Neural cell (in vitro differentiated cells): ENCODE measurements around the gene FLT3. TPM values are rescaled to one million over a fixed set of nuclear protein-coding genes. Genes with fewer than 3 reads are reported as not detected.

Source experiments
- H2AFZ ChIP-seq: fragments of 200-600, 300-800 bp; sonication (generic), shearing (Covaris generic); 2 replicates; pipeline ENCODE4 v1.6.0; 2014; ENCODE audit warnings: low read depth, mild to moderate bottlenecking, antibody characterized with exemption, low read length, moderate library complexity
- H3F3A ChIP-seq: fragments of 200-600 bp; shearing (Covaris generic); 2 replicates; pipeline ENCODE4 v1.6.1; 2016; ENCODE audit warnings: mild to moderate bottlenecking, moderate library complexity, mixed read lengths, antibody characterized with exemption, low read length; ENCODE audit not compliant: insufficient read depth, poor library complexity, severe bottlenecking
- H3K27ac ChIP-seq: fragments of 200-600, 300-800 bp; sonication (generic), shearing (Covaris generic); 2 replicates; pipeline ENCODE4 v1.5.1; 2014; ENCODE audit warnings: mild to moderate bottlenecking, low read length, moderate library complexity
- H3K27me3 ChIP-seq: fragments of 300-800, 200-600 bp; sonication (generic), shearing (Covaris generic); 2 replicates; pipeline ENCODE4 v1.6.0; 2014; ENCODE audit warnings: mild to moderate bottlenecking, low read depth, low read length, moderate library complexity; ENCODE audit not compliant: insufficient read depth
- H3K36me3 ChIP-seq: fragments of 300-800, 200-600 bp; sonication (generic), shearing (Covaris generic); 2 replicates; pipeline ENCODE4 v1.5.1; 2014; ENCODE audit warnings: mild to moderate bottlenecking, antibody characterized with exemption, low read length, moderate library complexity; ENCODE audit not compliant: insufficient read depth
- H3K4me2 ChIP-seq: fragments of 300-800, 200-600 bp; sonication (generic), shearing (Covaris generic); 2 replicates; pipeline ENCODE4 v1.6.0; 2014; ENCODE audit warnings: mild to moderate bottlenecking, low read length
- H3K4me3 ChIP-seq: fragments of 300-800, 200-600 bp; sonication (generic), shearing (Covaris generic); 2 replicates; pipeline ENCODE4 v1.5.1; 2014; ENCODE audit warnings: mild to moderate bottlenecking, low read length, moderate library complexity
- H3K79me2 ChIP-seq: fragments of 200-600 bp; shearing (Covaris generic); replicated peaks from 2 replicates; pipeline ENCODE4 v1.6.0; 2014; ENCODE audit warnings: mild to moderate bottlenecking, low read length, moderate library complexity; ENCODE audit not compliant: insufficient read depth
- H3K9ac ChIP-seq: fragments of 300-800, 200-600 bp; sonication (generic), shearing (Covaris generic); 2 replicates; pipeline ENCODE4 v1.6.1; 2016; ENCODE audit warnings: mild to moderate bottlenecking, low read length, mixed read lengths
- H3K9me2 ChIP-seq: fragments of 200-600 bp; shearing (Covaris generic); 2 replicates; pipeline ENCODE4 v1.6.1; 2016; ENCODE audit warnings: mild to moderate bottlenecking, low read length, mixed read lengths; ENCODE audit not compliant: insufficient read depth
- H3K9me3 ChIP-seq: fragments of 200-600, 300-800 bp; sonication (generic), shearing (Covaris generic); 2 replicates; pipeline ENCODE4 v1.6.1; 2016; ENCODE audit warnings: mild to moderate bottlenecking, mixed run types, low read length, moderate library complexity, mixed read lengths
- H4K20me1 ChIP-seq: fragments of 200-600 bp; shearing (Covaris generic); 2 replicates; pipeline ENCODE4 v1.6.1; 2016; ENCODE audit warnings: mild to moderate bottlenecking, mixed run types; ENCODE audit not compliant: insufficient read depth
- CTCF ChIP-seq: fragments of 450-650 bp; IDR thresholded peaks from 2 replicates; pipeline ENCODE4 v1.5.1; 2014; ENCODE audit warnings: antibody characterized with exemption, mild to moderate bottlenecking, moderate library complexity; ENCODE audit not compliant: poor library complexity, severe bottlenecking
- EP300 ChIP-seq: fragments of 450-650 bp; conservative IDR thresholded peaks from 2 replicates; pipeline ENCODE4 v1.6.1; 2014; ENCODE audit warnings: antibody characterized with exemption, mild to moderate bottlenecking, moderate library complexity; ENCODE audit not compliant: poor library complexity, severe bottlenecking
- EZH2 ChIP-seq: fragments of 200-600, 300-800 bp; shearing (Covaris generic), sonication (generic); IDR thresholded peaks from 2 replicates; pipeline ENCODE4 v1.6.1; 2014; ENCODE audit warnings: antibody characterized with exemption, low read length, borderline replicate concordance, mild to moderate bottlenecking; ENCODE audit not compliant: insufficient read depth, poor library complexity, severe bottlenecking
- MXI1 ChIP-seq: fragments of 450-650 bp; conservative IDR thresholded peaks from 2 replicates; pipeline ENCODE4 v1.6.1; 2014; ENCODE audit warnings: antibody characterized with exemption, mild to moderate bottlenecking; ENCODE audit not compliant: poor library complexity, severe bottlenecking
- POLR2AphosphoS5 ChIP-seq: IDR thresholded peaks from 2 replicates; pipeline ENCODE4 v1.6.1; 2012
- RAD21 ChIP-seq: fragments of 450-650 bp; conservative IDR thresholded peaks from 2 replicates; pipeline ENCODE4 v1.6.1; 2014; ENCODE audit warnings: antibody characterized with exemption, mild to moderate bottlenecking, moderate library complexity
- REST ChIP-seq: IDR thresholded peaks from 2 replicates; pipeline ENCODE4 v1.6.1; 2012; ENCODE audit warnings: borderline replicate concordance
- SMC3 ChIP-seq: fragments of 450-650 bp; conservative IDR thresholded peaks from 2 replicates; pipeline ENCODE4 v1.6.1; 2014; ENCODE audit warnings: antibody characterized with exemption, mild to moderate bottlenecking, moderate library complexity; ENCODE audit not compliant: poor library complexity
- TAF1 ChIP-seq: IDR thresholded peaks from 2 replicates; pipeline ENCODE4 v1.6.1; 2012; ENCODE audit warnings: low read depth
- polyA plus RNA-seq: library from polyadenylated mRNA; depleted of rRNA; stranded (reverse); fragments of >200 nt; gene quantifications from 2 replicates; pipeline ENCODE4 v1.2.3, GENCODE V29; 2014

FLT3 gene
- polyA plus RNA-seq, 1 donor from 2014 or later, result 0.41 TPM

GRCh38 chr13:28026508-28026907 lies 73.9 kb downstream of the FLT3 start:
- no peak for TF ChIP-seq EZH2
- no peak for TF ChIP-seq RAD21
- TF ChIP-seq POLR2AphosphoS5, result no peak
- no peaks in the 10 kb centered on the region for H3K9me2 ChIP-seq
- H3K9ac ChIP-seq, result no peak overlapping the region

GRCh38 chr13:28022848-28023518 lies 77.4 kb downstream of the FLT3 start:
- Histone ChIP-seq H3K9me3 (no peaks in the 10 kb centered on the region), H3K9ac (no peak overlapping the region), H3K79me2 (no peaks in the 10 kb centered on the region), H3K27me3 (no peaks in the 10 kb centered on the region), H2AFZ (no peak overlapping the region), H3K36me3 (no peaks in the 10 kb centered on the region), H3K4me3 (no peak overlapping the region), H3K9me2 (no peaks in the 10 kb centered on the region), H4K20me1 (no peaks in the 10 kb centered on the region), H3K27ac (no peak overlapping the region), H3K4me2 (no peak overlapping the region), H3F3A (no peaks in the 10 kb centered on the region)
- TF ChIP-seq MXI1 (no peak), CTCF (no peak), EP300 (no peak), REST (no peak), TAF1 (no peak), EZH2 (no peak), SMC3 (no peak), POLR2AphosphoS5 (no peak), RAD21 (no peak)

More at GRCh38 chr13:28026508-28026907, 73.9 kb downstream of the FLT3 start:
- Histone ChIP-seq H3K4me2 (no peak overlapping the region), H3K9me3 (no peaks in the 10 kb centered on the region), H3K4me3 (no peak overlapping the region), H3F3A (no peaks in the 10 kb centered on the region), H2AFZ (no peak overlapping the region), H3K36me3 (no peaks in the 10 kb centered on the region), H3K79me2 (no peaks in the 10 kb centered on the region), H3K27ac (no peak overlapping the region), H4K20me1 (no peaks in the 10 kb centered on the region), H3K27me3 (no peaks in the 10 kb centered on the region)
